ENCODE measurements around the gene EXOC3L4. TPM values are rescaled to one million over a fixed set of nuclear protein-coding genes. Genes with fewer than 3 reads are reported as not detected.
"Not testable (repeated sequence)": the region's sequence is repeated elsewhere in the genome, so short reads cannot be mapped to it uniquely, and the experiment has no call there.

EXOC3L4 gene
- total RNA-seq, 1 experiment from 2014 or later = not detected

DNA sequence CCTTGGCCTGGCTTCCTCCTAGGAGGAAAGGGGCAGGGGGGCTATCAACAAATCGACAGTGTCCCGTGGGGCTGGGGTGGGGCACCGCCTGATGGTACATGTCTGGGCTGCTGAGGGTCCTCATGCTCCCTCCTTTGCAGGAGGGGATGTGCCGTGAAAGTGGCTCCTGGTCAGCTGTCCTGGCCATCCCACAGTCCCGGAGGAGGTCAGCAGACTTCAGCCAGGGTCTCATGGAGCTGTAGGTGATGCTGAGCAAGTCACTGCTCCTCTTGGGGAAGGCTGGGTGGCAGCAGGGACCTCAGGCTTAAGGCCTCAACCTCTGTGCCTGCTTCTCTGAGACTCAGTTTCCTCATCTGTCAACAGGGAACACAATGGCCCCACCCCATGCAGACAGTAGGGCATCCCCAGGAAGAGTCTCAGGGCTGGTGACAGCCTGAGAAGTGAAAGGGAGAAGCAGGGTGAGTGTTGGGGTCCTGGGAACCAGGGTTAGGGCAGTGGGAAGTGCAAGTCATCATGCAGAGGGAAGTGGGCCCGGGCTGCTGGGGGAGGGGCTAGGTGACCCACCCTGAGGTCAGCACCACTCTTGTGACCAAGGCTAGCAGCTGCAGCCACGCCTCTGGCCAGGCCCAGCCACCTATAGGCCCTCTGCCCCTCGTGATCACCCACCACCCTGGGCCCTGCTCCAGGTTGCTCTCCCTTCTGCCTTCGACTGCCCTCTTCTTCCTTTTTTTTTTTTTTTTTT is 24.3 kb downstream of the EXOC3L4 start:
- no peaks in the 10 kb centered on the region for H3K9me3 Mint-ChIP-seq (ENCODE audit: unreplicated experiment)
- no peak overlapping the region for H3K27ac Mint-ChIP-seq (ENCODE audit: low read depth, unreplicated experiment)
- POLR2A ChIA-PET = no interaction called here
- no peaks in the 10 kb centered on the region for H3K27me3 Mint-ChIP-seq (ENCODE audit: insufficient read depth, unreplicated experiment)
- CTCF ChIA-PET = interaction anchor here (0.7 to 1.9 kb wide), 4 partner anchors 9 to 174 kb away, joined by 3 to 5 read pairs (median 4); no protein-coding TSS in a partner anchor
- no peak overlapping the region for H3K4me3 Mint-ChIP-seq (ENCODE audit: unreplicated experiment)
- TF ChIP-seq, protein P1, sequence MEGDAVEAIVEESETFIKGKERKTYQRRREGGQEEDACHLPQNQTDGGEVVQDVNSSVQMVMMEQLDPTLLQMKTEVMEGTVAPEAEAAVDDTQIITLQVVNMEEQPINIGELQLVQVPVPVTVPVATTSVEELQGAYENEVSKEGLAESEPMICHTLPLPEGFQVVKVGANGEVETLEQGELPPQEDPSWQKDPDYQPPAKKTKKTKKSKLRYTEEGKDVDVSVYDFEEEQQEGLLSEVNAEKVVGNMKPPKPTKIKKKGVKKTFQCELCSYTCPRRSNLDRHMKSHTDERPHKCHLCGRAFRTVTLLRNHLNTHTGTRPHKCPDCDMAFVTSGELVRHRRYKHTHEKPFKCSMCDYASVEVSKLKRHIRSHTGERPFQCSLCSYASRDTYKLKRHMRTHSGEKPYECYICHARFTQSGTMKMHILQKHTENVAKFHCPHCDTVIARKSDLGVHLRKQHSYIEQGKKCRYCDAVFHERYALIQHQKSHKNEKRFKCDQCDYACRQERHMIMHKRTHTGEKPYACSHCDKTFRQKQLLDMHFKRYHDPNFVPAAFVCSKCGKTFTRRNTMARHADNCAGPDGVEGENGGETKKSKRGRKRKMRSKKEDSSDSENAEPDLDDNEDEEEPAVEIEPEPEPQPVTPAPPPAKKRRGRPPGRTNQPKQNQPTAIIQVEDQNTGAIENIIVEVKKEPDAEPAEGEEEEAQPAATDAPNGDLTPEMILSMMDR (IDR thresholded peaks at IDR 0.05; ENCODE audit: unreplicated experiment) = no peak
- DNase-seq (ENCODE audit: unreplicated experiment) = no peak
- no peaks in the 10 kb centered on the region for H3K36me3 Mint-ChIP-seq (ENCODE audit: insufficient read depth, unreplicated experiment)
- H3K4me1 Mint-ChIP-seq (ENCODE audit: insufficient read depth, unreplicated experiment) = peaks cover 9% of the 10 kb centered on the region
- BruUV-seq (replicated peaks) = no TSS peak
- intact Hi-C loops (cut with micrococcal nuclease) = no loop called here

DNA sequence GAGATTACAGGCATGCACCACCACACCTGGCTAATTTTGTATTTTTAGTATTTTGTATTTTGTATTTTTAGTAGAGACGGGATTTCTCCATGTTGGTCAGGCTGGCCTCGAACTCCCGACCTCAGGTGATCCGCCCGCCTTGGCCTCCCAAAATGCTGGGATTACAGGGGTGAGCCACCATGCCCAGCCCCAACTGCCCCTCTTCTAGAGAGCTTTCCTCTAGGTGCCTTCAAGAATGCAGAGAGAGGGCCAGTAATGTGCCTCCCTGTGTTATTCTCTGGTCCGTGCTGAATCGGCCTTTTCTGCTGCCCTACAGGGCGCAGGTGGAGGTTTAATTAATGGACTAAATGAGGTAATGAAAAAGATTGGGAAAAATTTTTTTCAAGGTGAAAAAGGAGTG is 25.0 kb downstream of the EXOC3L4 start:
- H3K27ac Mint-ChIP-seq (ENCODE audit: low read depth, unreplicated experiment); BruUV-seq (replicated peaks); H3K4me3 Mint-ChIP-seq (ENCODE audit: unreplicated experiment); intact Hi-C loops (cut with micrococcal nuclease); POLR2A ChIA-PET; H3K36me3 Mint-ChIP-seq (ENCODE audit: insufficient read depth, unreplicated experiment); H3K9me3 Mint-ChIP-seq (ENCODE audit: unreplicated experiment); H3K27me3 Mint-ChIP-seq (ENCODE audit: insufficient read depth, unreplicated experiment); DNase-seq (ENCODE audit: unreplicated experiment): not testable (repeated sequence)
- peaks cover 13% of the 10 kb centered on the region for H3K4me1 Mint-ChIP-seq (ENCODE audit: insufficient read depth, unreplicated experiment)
- CTCF ChIA-PET = interaction anchor here (1.2 to 1.9 kb wide), 2 partner anchors 8 to 15 kb away, joined by 4 to 5 read pairs; no protein-coding TSS in a partner anchor

DNA sequence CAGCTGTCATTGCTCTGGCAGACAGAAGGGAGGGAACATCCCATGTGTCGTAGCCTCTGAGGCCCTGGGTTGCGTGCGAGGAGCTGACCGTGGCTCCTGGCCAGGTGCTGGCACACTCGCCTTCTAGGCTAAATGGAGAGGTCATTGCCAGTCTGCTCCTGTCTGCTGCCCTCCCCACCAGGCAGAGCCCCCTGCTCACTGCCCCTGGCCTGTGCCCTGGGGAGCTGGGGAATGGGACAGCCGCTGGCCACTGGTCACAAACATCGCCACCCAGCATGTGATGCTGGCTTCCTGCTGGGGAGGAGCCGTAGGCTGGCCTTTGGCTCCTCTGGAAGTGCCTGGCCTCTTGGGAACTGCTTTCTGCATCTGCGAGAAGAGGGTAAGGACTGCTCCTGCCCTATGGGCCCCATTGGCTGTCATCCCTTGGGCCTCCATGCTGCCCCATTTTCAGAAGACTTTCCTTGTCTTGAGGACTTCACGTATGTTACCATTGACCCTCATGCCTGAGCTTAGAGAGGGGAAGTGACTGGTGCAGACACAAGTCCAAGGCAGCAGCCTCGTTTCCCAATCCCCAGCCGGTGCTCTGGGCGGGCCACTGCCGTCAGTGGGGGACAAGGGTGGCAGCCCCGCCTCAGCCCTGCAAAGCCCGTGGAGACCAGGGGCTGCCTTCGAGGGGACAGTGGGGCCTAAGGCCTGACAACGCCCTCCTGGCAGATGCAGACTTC is 26.8 kb downstream of the EXOC3L4 start:
- Mint-ChIP-seq H3K4me1 (ENCODE audit: insufficient read depth, unreplicated experiment) (peaks cover 11% of the 10 kb centered on the region), H3K9me3 (ENCODE audit: unreplicated experiment) (no peaks in the 10 kb centered on the region), H3K4me3 (ENCODE audit: unreplicated experiment) (no peak overlapping the region), H3K36me3 (ENCODE audit: insufficient read depth, unreplicated experiment) (no peaks in the 10 kb centered on the region), H3K27ac (ENCODE audit: low read depth, unreplicated experiment) (no peak overlapping the region), H3K27me3 (ENCODE audit: insufficient read depth, unreplicated experiment) (no peaks in the 10 kb centered on the region)
- TF ChIP-seq, protein P1 (IDR thresholded peaks at IDR 0.05; ENCODE audit: unreplicated experiment) = no peak
- intact Hi-C loops (cut with micrococcal nuclease) = no loop called here
- ChIA-PET POLR2A (interaction anchor here (0.6 to 1.1 kb wide), 2 partner anchors 22 to 164 kb away, joined by 3 read pairs; no protein-coding TSS in a partner anchor), CTCF (interaction anchor here (0.6 kb wide), 1 partner anchor 28 kb away, joined by 4 read pairs; no protein-coding TSS in a partner anchor)
- DNase-seq (ENCODE audit: unreplicated experiment) = peak; percentile 62
- no TSS peak for BruUV-seq (replicated peaks)

DNA sequence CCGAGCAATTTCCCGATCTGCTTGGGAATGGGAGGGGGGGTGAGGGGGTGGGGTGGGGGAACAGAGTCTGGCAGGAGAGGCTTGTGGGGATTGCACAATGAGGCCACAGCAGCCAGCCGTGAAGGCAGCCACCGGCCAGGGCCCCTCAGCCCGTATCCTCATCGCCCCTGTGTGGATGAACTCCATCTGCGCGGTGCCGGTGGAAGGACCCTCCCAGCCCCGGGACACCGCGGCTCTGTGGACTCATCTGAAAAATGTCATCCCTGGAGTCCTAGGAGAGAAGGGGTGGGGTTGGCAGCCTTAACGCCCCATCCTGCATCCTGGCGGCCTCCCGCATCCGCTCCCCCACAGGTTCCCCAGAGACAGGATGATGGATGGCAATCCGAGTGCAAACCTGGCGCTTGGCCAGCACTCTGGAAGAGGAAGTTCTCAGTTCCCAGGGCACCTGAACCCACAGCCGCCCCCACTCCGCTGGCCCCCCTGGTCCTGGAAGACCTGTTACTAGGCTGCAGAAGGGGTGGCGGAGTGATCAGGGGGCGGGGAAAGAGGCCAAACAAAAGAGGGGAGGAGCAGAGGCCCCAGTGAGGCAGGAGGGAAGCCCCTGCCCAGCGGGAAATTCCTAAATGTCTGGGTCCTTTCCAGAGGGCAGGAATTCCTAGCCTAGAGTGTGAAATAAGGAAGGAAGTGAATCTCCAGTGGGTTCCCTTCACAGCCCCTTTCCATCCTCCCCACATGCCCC is 27.5 kb downstream of the EXOC3L4 start:
- no peak overlapping the region for H3K27ac Mint-ChIP-seq (ENCODE audit: low read depth, unreplicated experiment)
- intact Hi-C loops (cut with micrococcal nuclease) = no loop called here
- no TSS peak for BruUV-seq (replicated peaks)
- peaks cover 13% of the 10 kb centered on the region for H3K4me1 Mint-ChIP-seq (ENCODE audit: insufficient read depth, unreplicated experiment)
- POLR2A ChIA-PET = no interaction called here
- no peaks in the 10 kb centered on the region for H3K9me3 Mint-ChIP-seq (ENCODE audit: unreplicated experiment)
- H3K36me3 Mint-ChIP-seq (ENCODE audit: insufficient read depth, unreplicated experiment) = no peaks in the 10 kb centered on the region
- H3K4me3 Mint-ChIP-seq (ENCODE audit: unreplicated experiment) = no peak overlapping the region
- CTCF ChIA-PET = no interaction called here
- H3K27me3 Mint-ChIP-seq (ENCODE audit: insufficient read depth, unreplicated experiment) = no peaks in the 10 kb centered on the region
- peak; percentile 97 for DNase-seq (ENCODE audit: unreplicated experiment)
- TF ChIP-seq, protein P1 (IDR thresholded peaks at IDR 0.05; ENCODE audit: unreplicated experiment) = no peak
